Common myeloid progenitor, CD34-positive (primary cell): Measurements from ENCODE around the gene PRSS35.
"Not testable (repeated sequence)": the region's sequence is repeated elsewhere in the genome, so short reads cannot be mapped to it uniquely, and the experiment has no call there.

ENCODE experiments used
- CTCF ChIA-PET: fragments of 350-600 bp; sonication (Branson Sonifier 250); formaldehyde crosslinking; loops from one replicate; lab custom pipeline; 2021; ENCODE audit warnings: antibody characterized with exemption; lab: Charles Lee
- POLR2A ChIA-PET: fragments of 350-600 bp; sonication (Branson Sonifier 250); formaldehyde crosslinking; loops from one replicate; lab custom pipeline; 2021; ENCODE audit warnings: antibody characterized with exemption; lab: Charles Lee
- DNase-seq, 3 donors: peaks; one replicate each; pipeline versions ENCODE4 v3.0.0 to v3.0.0-alpha.2; 2013
- H3K27ac ChIP-seq, 2 experiments: 1 replicate in 1 of 2; 2 replicates in 1 of 2; pipeline ENCODE4 v1.7.0; 2013; ENCODE audit warnings: inconsistent platforms in 2 of 2, low read length in 2 of 2, mild to moderate bottlenecking in 2 of 2, low read depth in 1 of 2, moderate library complexity in 1 of 2; ENCODE audit not compliant: severe bottlenecking in 2 of 2, insufficient read depth in 1 of 2, poor library complexity in 1 of 2
- H3K27me3 ChIP-seq, 5 experiments: replicated peaks in 2 of 5; 1 replicate in 3 of 5; 2 replicates in 2 of 5; pipeline versions ENCODE4 v1.6.1 to v1.7.0; 2013; ENCODE audit warnings: low read length in 4 of 5, mild to moderate bottlenecking in 2 of 5, moderate library complexity in 2 of 5, inconsistent platforms in 1 of 5; ENCODE audit not compliant: insufficient read depth in 5 of 5, control insufficient read depth in 4 of 5
- H3K36me3 ChIP-seq, 4 experiments: 1 replicate in 2 of 4; 2 replicates in 2 of 4; pipeline versions ENCODE4 v1.6.1 to v1.7.0; 2013; ENCODE audit warnings: low read length in 3 of 4, control low read depth in 1 of 4, mild to moderate bottlenecking in 1 of 4; ENCODE audit not compliant: control insufficient read depth in 4 of 4, insufficient read depth in 4 of 4
- H3K4me1 ChIP-seq, 4 experiments: 1 replicate in 3 of 4; 2 replicates in 1 of 4; pipeline versions ENCODE4 v1.6.1 to v1.7.1; 2013; ENCODE audit warnings: low read length in 3 of 4, mild to moderate bottlenecking in 3 of 4, control low read depth in 1 of 4, inconsistent platforms in 1 of 4, moderate library complexity in 1 of 4; ENCODE audit not compliant: control insufficient read depth in 4 of 4, insufficient read depth in 4 of 4; ENCODE audit errors: control extremely low read depth in 1 of 4
- H3K4me3 ChIP-seq, 7 experiments: 1 replicate in 4 of 7; 2 replicates in 3 of 7; pipeline versions ENCODE4 v1.5.1 to v1.7.0; 2013; ENCODE audit warnings: mild to moderate bottlenecking in 7 of 7, low read length in 6 of 7, moderate library complexity in 6 of 7, inconsistent platforms in 2 of 7, low read depth in 2 of 7, control low read depth in 1 of 7; ENCODE audit not compliant: insufficient read depth in 4 of 7, control insufficient read depth in 1 of 7; ENCODE audit errors: extremely low read depth in 1 of 7
- H3K9me3 ChIP-seq, 5 experiments: 1 replicate in 4 of 5; 2 replicates in 1 of 5; pipeline versions ENCODE4 v1.6.1 to v1.7.1; 2013; ENCODE audit warnings: low read length in 4 of 5, mild to moderate bottlenecking in 2 of 5, inconsistent platforms in 1 of 5, low read depth in 1 of 5, moderate library complexity in 1 of 5; ENCODE audit not compliant: control insufficient read depth in 4 of 5, insufficient read depth in 2 of 5; ENCODE audit errors: control extremely low read depth in 1 of 5
- WGBS: methylation state at CpG from one replicate; pipeline ENCODE4 v1.1.5; 2013; ENCODE audit not compliant: insufficient coverage; 5-methylcytosine and 5-hydroxymethylcytosine counted together

The PRSS35 gene

GRCh38 chr6:83470587-83470986 is 41.7 kb upstream of the PRSS35 start:
- no peak overlapping the region for H3K27ac ChIP-seq
- 97% methylated on average over 3 of the region's 3 CpGs for WGBS
- H3K9me3 ChIP-seq = no peaks in the 10 kb centered on the region
- H3K27me3 ChIP-seq = peaks cover 0 to 3% (median 0%) of the 10 kb centered on the region in 5 experiments
- POLR2A ChIA-PET = no interaction called here
- no peak for DNase-seq
- no peak overlapping the region for H3K4me3 ChIP-seq
- no peaks in the 10 kb centered on the region for H3K36me3 ChIP-seq
- CTCF ChIA-PET = interaction anchor here (0.9 to 1.9 kb wide), 3 partner anchors 11 to 64 kb away, joined by 3 to 5 read pairs (median 4); no protein-coding TSS in a partner anchor
- H3K4me1 ChIP-seq = peaks cover 0 to 25% (median 14%) of the 10 kb centered on the region in 4 experiments

GRCh38 chr6:83472767-83473166 is 39.6 kb upstream of the PRSS35 start:
- ChIA-PET POLR2A (no interaction called here), CTCF (interaction anchor here (1.7 kb wide), 1 partner anchor 54 kb away, joined by 8 read pairs; no protein-coding TSS in a partner anchor)
- H3K4me1 ChIP-seq = peaks cover 0 to 12% (median 4%) of the 10 kb centered on the region in 4 experiments
- 100% methylated on average over 1 of the region's 2 CpGs for WGBS
- H3K27me3 ChIP-seq = peaks cover 0 to 3% (median 0%) of the 10 kb centered on the region in 5 experiments
- H3K27ac ChIP-seq = no peak overlapping the region
- DNase-seq = no peak
- no peaks in the 10 kb centered on the region for H3K36me3 ChIP-seq
- no peaks in the 10 kb centered on the region for H3K9me3 ChIP-seq
- H3K4me3 ChIP-seq = no peak overlapping the region

- no peak for DNase-seq
- Histone ChIP-seq H3K4me3 (no peak overlapping the region), H3K36me3 (no peaks in the 10 kb centered on the region), H3K27me3 (peaks cover 0 to 3% (median 0%) of the 10 kb centered on the region in 5 experiments), H3K4me1 (peaks cover 0 to 7% (median 0%) of the 10 kb centered on the region in 4 experiments), H3K9me3 (no peaks in the 10 kb centered on the region), H3K27ac (no peak overlapping the region)
- CTCF ChIA-PET = interaction anchor here (1.2 to 1.5 kb wide), 2 partner anchors 56 to 257 kb away, joined by 3 read pairs; no protein-coding TSS in a partner anchor
- POLR2A ChIA-PET = no interaction called here
- 76% methylated on average over 4 of the region's 4 CpGs for WGBS
These were observed 38.0 kb upstream of the PRSS35 start for GRCh38 chr6:83474309-83474708.

DNA sequence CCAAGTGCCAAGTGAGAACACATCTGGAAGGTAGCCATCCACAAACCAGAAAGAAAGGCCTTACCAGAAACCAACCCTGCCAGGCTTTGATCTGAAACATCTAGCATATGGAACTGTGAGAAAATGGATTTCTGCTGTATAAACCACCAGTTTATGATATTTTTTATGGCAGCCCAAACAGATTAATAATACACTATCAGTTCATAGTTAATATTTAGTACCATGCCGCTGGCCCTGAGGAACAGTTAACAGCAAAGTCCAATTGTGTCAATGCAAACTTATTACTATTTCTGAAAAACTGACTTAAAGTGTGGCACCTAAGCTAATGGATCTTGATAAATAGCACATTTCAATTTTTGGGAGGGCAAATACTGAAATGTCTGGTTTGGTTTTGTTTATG is 35.4 kb upstream of the PRSS35 start:
- DNase-seq = no peak
- Histone ChIP-seq H3K4me1 (peaks cover 0 to 5% (median 0%) of the 10 kb centered on the region in 4 experiments), H3K4me3 (no peak overlapping the region), H3K9me3 (no peaks in the 10 kb centered on the region), H3K36me3 (no peaks in the 10 kb centered on the region), H3K27me3 (peaks cover 0 to 3% (median 0%) of the 10 kb centered on the region in 5 experiments), H3K27ac (no peak overlapping the region)
- no CpG with 5 or more reads among the region's 1 CpG for WGBS
- ChIA-PET POLR2A (no interaction called here), CTCF (interaction anchor here (1.3 to 1.7 kb wide), 3 partner anchors 27 to 59 kb away, joined by 3 to 5 read pairs (median 4); no protein-coding TSS in a partner anchor)

- Histone ChIP-seq H3K36me3 (no peaks in the 10 kb centered on the region), H3K9me3 (no peaks in the 10 kb centered on the region), H3K27ac (no peak overlapping the region), H3K4me1 (no peaks in the 10 kb centered on the region), H3K27me3 (no peaks in the 10 kb centered on the region), H3K4me3 (no peak overlapping the region)
- no peak for DNase-seq
- ChIA-PET POLR2A (no interaction called here), CTCF (interaction anchor here (1.0 kb wide), 1 partner anchor 27 kb away, joined by 4 read pairs; no protein-coding TSS in a partner anchor)
- 100% methylated on average over 1 of the region's 1 CpG for WGBS
These were observed 32.9 kb upstream of the PRSS35 start for GRCh38 chr6:83479389-83479788.

- CTCF ChIA-PET = interaction anchor here (1.0 kb wide), 1 partner anchor 28 kb away, joined by 4 read pairs; no protein-coding TSS in a partner anchor
- no peaks in the 10 kb centered on the region for H3K36me3 ChIP-seq
- POLR2A ChIA-PET = no interaction called here
- H3K27ac ChIP-seq = no peak overlapping the region
- H3K9me3 ChIP-seq = no peaks in the 10 kb centered on the region
- no peaks in the 10 kb centered on the region for H3K4me1 ChIP-seq
- no peak for DNase-seq
- 100% methylated on average over 1 of the region's 1 CpG for WGBS
- H3K4me3 ChIP-seq = no peak overlapping the region
- no peaks in the 10 kb centered on the region for H3K27me3 ChIP-seq
These were observed 31.9 kb upstream of the PRSS35 start for GRCh38 chr6:83480470-83480869.

- no CpG with 5 or more reads among the region's 1 CpG for WGBS
- H3K36me3 ChIP-seq, H3K27ac ChIP-seq, CTCF ChIA-PET, POLR2A ChIA-PET, DNase-seq, H3K4me1 ChIP-seq, H3K27me3 ChIP-seq, H3K4me3 ChIP-seq, H3K9me3 ChIP-seq: not testable (repeated sequence)
These were observed 30.4 kb upstream of the PRSS35 start for GRCh38 chr6:83481938-83482337.
